Gastroesophageal sphincter (tissue), 3 donors: ENCODE data around the gene MACROD2.

ENCODE experiments used
- POLR2A ChIP-seq, 2 donors: fragments of 450-650 bp; IDR thresholded peaks; one replicate each; pipeline ENCODE4 v1.6.1; 2017; ENCODE audit warnings: antibody characterized with exemption in 2 of 2, mild to moderate bottlenecking in 2 of 2, moderate library complexity in 1 of 2
- POLR2AphosphoS5 ChIP-seq: sonication (generic); formaldehyde crosslinking; IDR thresholded peaks from one replicate; pipeline ENCODE4 v1.6.1; 2017; ENCODE audit warnings: antibody characterized with exemption
- TF ChIP-seq, protein P1 (sequence below), 4 experiments: fragments of 200-600 bp in 2 of 4; fragments of 450-650 bp in 2 of 4; sonication (generic) in 1 of 4; IDR thresholded peaks; one replicate each; pipeline ENCODE4 v1.5.1; 2017 to 2019; ENCODE audit warnings: antibody characterized with exemption in 4 of 4, mild to moderate bottlenecking in 2 of 4, moderate library complexity in 2 of 4

- TF ChIP-seq, protein P1, sequence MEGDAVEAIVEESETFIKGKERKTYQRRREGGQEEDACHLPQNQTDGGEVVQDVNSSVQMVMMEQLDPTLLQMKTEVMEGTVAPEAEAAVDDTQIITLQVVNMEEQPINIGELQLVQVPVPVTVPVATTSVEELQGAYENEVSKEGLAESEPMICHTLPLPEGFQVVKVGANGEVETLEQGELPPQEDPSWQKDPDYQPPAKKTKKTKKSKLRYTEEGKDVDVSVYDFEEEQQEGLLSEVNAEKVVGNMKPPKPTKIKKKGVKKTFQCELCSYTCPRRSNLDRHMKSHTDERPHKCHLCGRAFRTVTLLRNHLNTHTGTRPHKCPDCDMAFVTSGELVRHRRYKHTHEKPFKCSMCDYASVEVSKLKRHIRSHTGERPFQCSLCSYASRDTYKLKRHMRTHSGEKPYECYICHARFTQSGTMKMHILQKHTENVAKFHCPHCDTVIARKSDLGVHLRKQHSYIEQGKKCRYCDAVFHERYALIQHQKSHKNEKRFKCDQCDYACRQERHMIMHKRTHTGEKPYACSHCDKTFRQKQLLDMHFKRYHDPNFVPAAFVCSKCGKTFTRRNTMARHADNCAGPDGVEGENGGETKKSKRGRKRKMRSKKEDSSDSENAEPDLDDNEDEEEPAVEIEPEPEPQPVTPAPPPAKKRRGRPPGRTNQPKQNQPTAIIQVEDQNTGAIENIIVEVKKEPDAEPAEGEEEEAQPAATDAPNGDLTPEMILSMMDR (IDR thresholded peaks at IDR 0.05): no peak
- TF ChIP-seq POLR2A (IDR thresholded peaks at IDR 0.05): no peak
- no peak for TF ChIP-seq POLR2AphosphoS5
Measured at GRCh38 chr20:15318682-15319081, 1323.4 kb downstream of the MACROD2 start.
